SIG-M5 (cell line): ENCODE results near the gene GFRA1.

Source experiments
- DNase-seq: peaks from one replicate; lab custom pipeline; 2025; lab: John Stamatoyannopoulos, UW

The GFRA1 gene

DNA sequence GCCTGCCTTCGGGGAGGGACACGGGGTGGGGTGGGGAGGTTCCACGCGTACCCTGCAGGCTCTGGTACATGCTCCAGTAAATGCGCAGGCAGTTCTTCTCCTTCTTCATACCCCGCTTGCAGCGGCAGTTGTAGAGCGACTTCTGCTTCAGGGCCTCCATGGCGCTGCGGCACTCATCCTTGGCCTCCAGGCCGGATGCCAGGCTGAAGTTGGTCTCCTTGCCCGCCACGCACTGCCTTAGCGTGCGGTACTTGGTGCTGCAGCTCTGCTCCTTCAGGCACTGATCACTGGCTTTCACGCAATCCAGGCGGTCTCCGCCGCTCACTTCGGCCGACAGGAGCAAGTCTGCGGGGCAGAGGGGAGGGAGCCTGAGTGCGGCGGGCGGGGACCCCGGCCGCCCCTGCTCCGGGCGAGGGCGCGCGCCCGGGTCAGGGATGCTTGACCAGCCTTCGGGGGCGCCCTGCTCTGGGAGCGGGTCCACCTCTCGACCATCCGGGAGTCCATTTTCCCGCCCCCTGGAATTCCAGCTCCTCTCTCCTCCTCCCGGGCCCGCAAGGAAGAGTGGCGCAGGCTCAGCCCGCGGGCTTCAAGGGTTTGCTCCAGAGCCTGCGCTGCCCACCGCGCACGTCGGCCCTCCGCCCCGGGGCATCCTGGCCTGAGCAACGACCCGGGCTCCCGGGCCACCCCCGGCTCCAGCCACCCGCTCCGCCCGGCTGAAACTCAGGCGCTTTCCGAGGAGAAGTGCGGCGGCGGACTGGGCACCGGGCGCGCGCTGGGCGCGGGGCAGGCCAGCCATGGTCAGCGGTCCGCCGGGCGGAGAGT lies 2.0 kb downstream of the GFRA1 start:
- no peak for DNase-seq

DNA sequence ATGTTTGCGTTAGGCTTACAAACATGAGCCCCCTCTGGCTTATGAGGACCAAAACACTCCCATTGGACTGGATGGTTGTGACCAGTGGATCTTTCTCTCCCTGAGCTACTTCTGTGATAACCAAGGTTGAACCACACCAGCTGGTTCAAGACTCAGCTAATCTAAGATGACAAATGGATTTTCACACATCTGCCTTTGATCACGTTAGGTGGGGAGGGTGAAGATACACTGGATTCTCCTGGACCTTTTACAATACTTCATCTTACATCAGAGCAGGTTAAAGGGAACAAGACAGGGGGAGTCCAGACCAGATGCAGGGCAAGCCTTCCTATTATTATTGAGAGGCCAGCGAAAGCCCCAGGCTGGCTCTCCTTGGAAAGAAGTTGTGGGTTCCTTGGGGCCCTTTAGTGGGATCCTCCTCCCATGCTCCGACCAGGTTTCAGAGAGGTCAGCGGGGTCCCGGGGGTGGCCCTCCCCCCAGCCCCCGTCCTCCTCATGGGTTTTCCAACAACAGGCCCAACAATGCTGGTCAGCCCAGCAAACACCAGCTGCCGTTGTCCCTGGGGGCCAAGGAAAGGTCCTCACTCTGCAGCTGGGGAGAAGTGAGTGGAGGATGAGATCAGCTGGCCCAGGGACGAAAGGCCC lies 2.8 kb downstream of the GFRA1 start:
- DNase-seq: no peak

GRCh38 chr10:116269619-116270018 lies 3.4 kb downstream of the GFRA1 start:
- DNase-seq: no peak

- no peak for DNase-seq
Measured at GRCh38 chr10:116268976-116269375, 4.0 kb downstream of the GFRA1 start.

DNA sequence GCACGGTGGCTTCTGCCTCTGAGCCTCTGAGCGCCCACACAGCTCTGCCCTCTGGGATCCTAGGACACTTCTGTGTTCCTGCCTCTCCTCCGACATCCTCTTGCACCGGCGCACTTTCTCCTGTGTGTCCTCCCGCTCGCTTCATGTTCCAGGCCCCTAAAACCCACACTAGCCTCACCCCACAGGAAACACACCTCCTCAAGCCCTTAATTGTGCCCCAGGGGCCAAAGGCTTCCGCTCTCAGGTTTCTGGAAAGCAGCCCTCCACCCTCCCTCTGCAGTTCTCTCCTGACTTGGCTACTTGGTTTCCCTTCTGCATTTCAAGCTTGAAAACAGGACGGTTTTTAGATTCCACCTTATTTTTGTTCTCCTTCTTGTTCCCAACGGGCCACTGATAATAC lies 7.3 kb downstream of the GFRA1 start:
- DNase-seq: no peak

- DNase-seq: no peak
Measured at GRCh38 chr10:116263870-116264655, 8.9 kb downstream of the GFRA1 start.

GRCh38 chr10:116262678-116263077 lies 10.3 kb downstream of the GFRA1 start:
- no peak for DNase-seq

DNA sequence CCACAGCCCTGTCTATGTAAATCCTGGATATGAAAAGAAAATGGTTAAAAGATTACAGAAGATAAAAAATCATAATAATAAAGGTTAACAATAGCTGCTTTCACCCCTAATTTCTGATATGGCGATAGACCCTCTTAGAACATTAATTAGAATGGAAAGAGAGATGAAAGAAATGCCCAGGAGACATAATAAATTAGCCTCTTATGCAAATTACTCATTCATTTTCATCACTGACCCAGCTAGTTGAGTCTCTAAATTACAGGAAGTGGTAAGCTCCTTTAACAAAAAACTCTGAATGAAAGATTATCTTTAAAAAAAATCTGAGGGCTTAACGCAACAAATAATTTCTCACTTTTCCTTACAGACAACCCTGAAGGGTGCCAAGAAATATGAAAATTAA lies 12.4 kb downstream of the GFRA1 start:
- no peak for DNase-seq

GRCh38 chr10:116259638-116260037 lies 13.4 kb downstream of the GFRA1 start:
- DNase-seq: no peak

GRCh38 chr10:116257785-116258184 lies 15.2 kb downstream of the GFRA1 start:
- no peak for DNase-seq

DNA sequence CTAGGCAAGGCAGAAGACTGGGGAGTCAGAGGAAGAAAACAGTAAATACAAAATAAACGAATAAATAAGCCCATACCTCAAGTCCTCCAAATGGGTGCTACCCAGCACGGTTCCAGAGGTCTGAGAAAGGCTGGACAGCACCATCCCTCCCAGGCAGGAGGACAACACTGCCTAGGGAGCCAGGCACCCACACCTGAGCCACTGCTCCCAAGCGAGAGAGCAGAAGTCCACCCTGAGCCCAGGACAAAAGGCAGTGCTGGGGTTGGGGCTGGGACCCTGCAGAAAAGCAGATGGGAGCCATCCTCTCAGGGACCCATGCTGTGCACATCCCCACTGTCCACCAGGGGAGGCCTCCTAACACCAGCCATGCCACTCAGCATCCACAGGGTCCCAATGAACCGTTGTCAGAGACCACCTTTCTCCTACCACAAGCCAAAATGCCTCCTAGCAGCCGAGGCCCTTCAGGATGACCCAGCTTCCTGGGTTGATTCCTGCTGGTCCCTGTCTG lies 16.2 kb downstream of the GFRA1 start:
- no peak for DNase-seq

GRCh38 chr10:116255886-116256751 lies 16.9 kb downstream of the GFRA1 start:
- DNase-seq: no peak

DNA sequence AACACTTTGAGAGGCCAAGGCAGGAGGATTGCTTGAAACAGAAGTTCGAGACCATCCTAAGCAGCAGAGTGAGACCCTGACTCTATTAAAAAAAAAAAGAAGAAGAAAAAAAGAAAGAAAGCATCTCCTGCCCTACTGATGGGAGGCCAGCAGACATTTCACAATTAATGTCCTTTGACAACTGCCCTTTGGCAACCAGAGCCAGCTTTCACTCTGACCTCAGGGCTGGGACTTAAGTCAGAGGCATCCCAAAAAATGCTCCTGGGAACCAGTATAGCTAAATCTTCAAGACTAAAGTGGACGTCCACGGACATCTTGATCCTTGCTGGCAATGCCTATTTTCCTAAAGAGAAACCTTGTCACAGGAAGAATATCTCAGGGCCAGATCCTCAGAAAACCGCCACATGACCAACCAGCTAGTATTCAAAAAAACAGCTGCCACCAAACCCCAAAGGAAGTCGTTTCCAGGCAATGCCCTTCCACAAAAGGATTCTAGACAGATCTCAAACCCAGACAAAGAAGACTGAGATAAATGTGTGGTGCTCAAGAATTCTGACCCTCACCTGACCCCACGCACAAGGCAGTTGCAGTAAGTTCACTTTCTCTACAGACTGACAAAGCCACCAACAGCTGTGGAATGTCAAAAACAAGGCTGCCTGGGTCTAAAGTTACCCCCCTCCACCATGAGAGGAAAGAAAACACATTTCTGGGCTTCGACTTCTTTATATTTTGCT lies 18.4 kb downstream of the GFRA1 start:
- no peak for DNase-seq

GRCh38 chr10:116253716-116254115 lies 19.3 kb downstream of the GFRA1 start:
- DNase-seq: no peak

DNA sequence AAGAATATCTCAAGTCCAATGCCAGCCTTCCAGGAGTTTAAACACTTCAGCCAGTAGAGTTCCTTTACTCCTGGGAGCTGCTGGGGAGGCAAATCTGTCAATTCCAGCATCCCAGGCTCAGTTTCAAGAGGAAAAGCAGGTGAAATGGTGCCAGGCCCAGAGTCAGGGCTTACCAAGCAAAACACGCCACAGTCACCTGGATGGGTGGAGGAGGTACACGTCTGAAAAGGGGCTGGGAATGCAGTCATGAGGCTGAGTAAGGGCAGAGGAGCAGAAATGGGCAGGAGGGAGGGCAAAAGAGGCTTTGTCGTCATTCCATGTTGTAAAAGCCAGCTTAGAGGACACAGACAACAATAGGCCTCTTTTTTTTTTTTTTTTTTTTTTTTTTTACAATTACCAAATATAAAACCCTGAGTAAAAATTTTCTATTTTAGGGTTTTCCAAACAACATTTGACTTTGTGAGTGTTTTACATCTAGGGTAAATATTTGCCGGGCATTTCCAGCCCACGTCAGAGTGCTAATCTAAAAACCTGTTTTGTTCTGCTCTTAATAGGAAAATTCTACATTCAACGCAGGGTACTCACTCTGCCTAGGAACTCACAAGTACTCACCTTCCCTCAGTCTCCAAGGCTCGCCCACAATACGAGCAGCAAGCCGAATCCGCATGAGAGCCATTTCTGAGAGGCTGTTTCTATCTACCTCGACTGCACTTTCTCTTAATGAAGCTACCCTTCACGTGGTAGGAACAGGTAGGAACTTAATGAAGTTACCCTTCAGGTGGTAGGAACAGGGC lies 21.2 kb downstream of the GFRA1 start:
- no peak for DNase-seq

DNA sequence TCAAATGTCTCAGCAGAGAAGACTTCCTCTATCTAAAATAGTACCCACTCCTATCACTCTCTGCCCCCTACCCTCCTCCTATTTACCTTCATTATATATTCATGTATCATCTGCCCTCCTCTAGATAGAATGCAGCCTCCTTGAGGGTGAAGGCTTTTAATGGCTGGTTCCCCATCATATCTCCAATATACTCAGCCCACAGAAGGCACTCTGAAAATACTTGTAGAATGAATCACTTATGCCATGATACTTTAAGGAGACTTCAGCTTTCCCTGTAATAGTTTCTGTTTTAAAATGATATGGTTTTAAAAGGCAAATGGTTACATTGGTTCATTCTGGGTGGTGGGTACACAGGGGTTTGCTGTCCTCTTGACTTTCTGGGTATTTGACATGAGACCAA lies 25.3 kb downstream of the GFRA1 start:
- DNase-seq: no peak

DNA sequence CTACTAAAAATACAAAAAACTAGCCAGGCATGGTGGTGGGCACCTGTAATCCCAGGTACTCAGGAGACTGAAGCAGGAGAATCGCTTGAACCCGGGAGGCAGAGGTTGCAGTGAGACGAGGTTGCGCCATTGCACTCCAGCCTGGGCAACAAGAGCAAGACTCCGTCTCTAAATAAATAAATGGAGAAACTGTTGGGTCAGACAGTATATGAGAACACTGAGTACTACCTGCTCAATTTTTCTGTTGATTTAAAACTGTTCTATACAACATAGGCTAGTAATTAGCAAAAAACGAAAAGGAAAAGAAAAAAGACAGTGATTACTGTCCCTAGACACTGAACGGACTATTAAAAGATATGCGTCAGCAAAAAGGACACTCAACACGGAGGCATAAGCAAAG lies 26.7 kb downstream of the GFRA1 start:
- no peak for DNase-seq

DNA sequence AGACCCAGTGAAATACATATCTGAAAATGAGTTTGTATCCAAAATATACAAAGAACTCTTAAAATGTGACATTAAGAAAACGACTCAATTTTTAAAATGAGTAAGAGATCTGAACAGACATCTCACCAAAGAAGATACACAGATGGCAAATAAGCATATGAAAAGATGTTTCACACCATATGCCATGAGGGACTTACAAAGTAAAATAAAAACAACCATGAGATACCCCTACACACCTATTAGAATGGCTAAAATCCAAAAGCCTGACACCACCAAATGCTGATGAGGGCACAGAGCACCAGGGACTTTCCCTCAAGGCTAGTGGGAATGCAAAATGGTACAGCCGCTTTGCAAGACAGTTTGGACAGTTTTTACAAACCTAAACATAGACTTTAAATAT lies 27.9 kb downstream of the GFRA1 start:
- no peak for DNase-seq

DNA sequence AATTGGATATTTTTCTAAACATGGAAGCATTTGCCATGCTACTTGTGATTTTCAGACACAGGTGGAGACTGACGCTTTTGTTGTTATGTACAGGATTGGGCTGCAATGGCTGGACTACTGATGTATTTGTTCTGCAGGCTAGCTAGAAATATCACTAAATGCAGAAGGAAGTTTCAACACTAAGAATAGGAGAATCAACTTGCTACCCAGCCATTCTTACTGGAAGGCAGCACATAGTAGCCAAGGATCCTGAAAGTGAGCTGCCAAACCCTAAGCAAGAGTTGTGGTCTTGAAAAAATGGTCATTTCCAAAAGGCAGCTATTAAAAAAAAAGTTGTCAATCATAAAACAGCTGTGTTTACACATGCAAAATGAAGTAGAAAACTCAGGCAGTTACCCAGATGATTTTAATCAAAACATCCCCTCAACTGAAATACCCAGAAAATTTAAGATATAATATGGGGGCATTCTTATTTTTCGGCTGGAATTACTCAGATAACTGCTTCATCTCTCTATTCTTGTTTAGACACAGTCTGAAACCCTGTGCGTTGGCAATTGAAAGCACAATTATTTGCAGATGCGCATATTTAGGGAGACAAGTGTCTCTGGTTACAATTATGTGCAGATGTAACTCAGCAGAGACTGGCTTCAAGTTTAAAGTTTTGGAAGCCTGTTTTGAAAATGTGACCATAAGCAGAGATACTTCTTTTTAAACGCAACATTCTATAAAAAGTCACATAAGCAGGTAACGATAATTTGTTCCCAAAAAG lies 31.2 kb downstream of the GFRA1 start:
- DNase-seq: no peak
